ENCODE measurements around the gene TSPYL4. TPM values are rescaled to one million over a fixed set of nuclear protein-coding genes. Genes with fewer than 3 reads are reported as not detected.

The TSPYL4 gene
- total and polyA plus RNA-seq, 7 donors = 2.8 to 10.1 (median 6.5) TPM

GRCh38 chr6:116229287-116229913 is 24.5 kb downstream of the TSPYL4 start:
- DNase-seq = peak; percentile 80 to 81
- Histone ChIP-seq H3K9me3 (no peaks in the 10 kb centered on the region), H3K27me3 (ENCODE audit: insufficient read depth in 3 of 3, low read length in 2 of 3) (no peaks in the 10 kb centered on the region), H3K27ac (no peak overlapping the region), H3K4me1 (no peaks in the 10 kb centered on the region), H3K36me3 (ENCODE audit: insufficient read depth in 1 of 2, low read depth in 1 of 2) (no peaks in the 10 kb centered on the region), H3K4me3 (no peak overlapping the region)
- intact Hi-C loops (cut with DNase I) = no loop called here
- 72 to 77% (median 73%) methylated on average over 17 of the region's 17 CpGs for WGBS, 3 donors
- TF ChIP-seq, protein P1, sequence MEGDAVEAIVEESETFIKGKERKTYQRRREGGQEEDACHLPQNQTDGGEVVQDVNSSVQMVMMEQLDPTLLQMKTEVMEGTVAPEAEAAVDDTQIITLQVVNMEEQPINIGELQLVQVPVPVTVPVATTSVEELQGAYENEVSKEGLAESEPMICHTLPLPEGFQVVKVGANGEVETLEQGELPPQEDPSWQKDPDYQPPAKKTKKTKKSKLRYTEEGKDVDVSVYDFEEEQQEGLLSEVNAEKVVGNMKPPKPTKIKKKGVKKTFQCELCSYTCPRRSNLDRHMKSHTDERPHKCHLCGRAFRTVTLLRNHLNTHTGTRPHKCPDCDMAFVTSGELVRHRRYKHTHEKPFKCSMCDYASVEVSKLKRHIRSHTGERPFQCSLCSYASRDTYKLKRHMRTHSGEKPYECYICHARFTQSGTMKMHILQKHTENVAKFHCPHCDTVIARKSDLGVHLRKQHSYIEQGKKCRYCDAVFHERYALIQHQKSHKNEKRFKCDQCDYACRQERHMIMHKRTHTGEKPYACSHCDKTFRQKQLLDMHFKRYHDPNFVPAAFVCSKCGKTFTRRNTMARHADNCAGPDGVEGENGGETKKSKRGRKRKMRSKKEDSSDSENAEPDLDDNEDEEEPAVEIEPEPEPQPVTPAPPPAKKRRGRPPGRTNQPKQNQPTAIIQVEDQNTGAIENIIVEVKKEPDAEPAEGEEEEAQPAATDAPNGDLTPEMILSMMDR (IDR thresholded peaks at IDR 0.05) = no peak
- ATAC-seq = peak in 3 of 4 donors; percentile 46 to 69 (median 65)

- intact Hi-C loops (cut with DNase I) = no loop called here
- DNase-seq (no peak), ATAC-seq (no peak)
- no peaks in the 10 kb centered on the region for H3K27me3 ChIP-seq (ENCODE audit: insufficient read depth in 3 of 3, low read length in 2 of 3)
- TF ChIP-seq, protein P1 (IDR thresholded peaks at IDR 0.05) = no peak
- H3K36me3 ChIP-seq (ENCODE audit: insufficient read depth in 1 of 2, low read depth in 1 of 2) = peaks cover 0 to 30% of the 10 kb centered on the region in 2 donors
- H3K4me3 ChIP-seq = no peak overlapping the region
- no peaks in the 10 kb centered on the region for H3K9me3 ChIP-seq
- H3K4me1 ChIP-seq = no peaks in the 10 kb centered on the region
- H3K27ac ChIP-seq = no peak overlapping the region
- 89 to 91% (median 89%) methylated on average over 3 of the region's 3 CpGs for WGBS, 3 donors
Observed at GRCh38 chr6:116223355-116223754, 30.5 kb downstream of the TSPYL4 start.

- no peak overlapping the region for H3K27ac ChIP-seq
- no peaks in the 10 kb centered on the region for H3K9me3 ChIP-seq
- no peak for DNase-seq
- no peaks in the 10 kb centered on the region for H3K27me3 ChIP-seq (ENCODE audit: insufficient read depth in 3 of 3, low read length in 2 of 3)
- 92 to 98% (median 93%) methylated on average over 2 of the region's 2 CpGs for WGBS, 3 donors
- TF ChIP-seq, protein P1 (IDR thresholded peaks at IDR 0.05) = no peak
- H3K4me3 ChIP-seq = no peak overlapping the region
- no peak for ATAC-seq
- intact Hi-C loops (cut with DNase I) = no loop called here
- peaks cover 0 to 30% of the 10 kb centered on the region in 2 donors for H3K36me3 ChIP-seq (ENCODE audit: insufficient read depth in 1 of 2, low read depth in 1 of 2)
- peaks cover 5% of the 10 kb centered on the region for H3K4me1 ChIP-seq
Observed at GRCh38 chr6:116221911-116222310, 32.0 kb downstream of the TSPYL4 start.

DNA sequence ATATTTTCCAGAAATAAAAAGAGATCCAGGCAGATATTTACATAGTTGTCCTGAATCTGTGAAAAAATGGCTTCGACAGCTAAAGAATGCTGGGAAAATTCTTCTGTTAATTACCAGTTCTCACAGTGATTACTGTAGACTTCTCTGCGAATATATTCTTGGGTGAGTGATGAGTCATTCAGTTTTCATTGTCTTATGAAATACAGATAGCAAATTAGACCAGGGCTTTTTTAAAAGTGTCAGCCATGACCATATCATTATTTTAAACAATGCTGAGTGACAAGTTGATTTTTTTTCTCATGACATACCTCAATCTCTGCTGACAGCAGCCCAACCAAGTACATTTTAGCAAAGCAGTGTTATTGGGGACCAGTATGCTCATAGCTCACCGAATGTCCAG is 32.8 kb downstream of the TSPYL4 start:
- peaks cover 7% of the 10 kb centered on the region for H3K4me1 ChIP-seq
- TF ChIP-seq, protein P1 (IDR thresholded peaks at IDR 0.05) = no peak
- H3K4me3 ChIP-seq = no peak overlapping the region
- H3K27me3 ChIP-seq (ENCODE audit: insufficient read depth in 3 of 3, low read length in 2 of 3) = no peaks in the 10 kb centered on the region
- ATAC-seq (no peak), DNase-seq (no peak)
- WGBS, 3 donors = 73 to 85% (median 80%) methylated on average over 3 of the region's 3 CpGs
- H3K27ac ChIP-seq = no peak overlapping the region
- no peaks in the 10 kb centered on the region for H3K9me3 ChIP-seq
- intact Hi-C loops (cut with DNase I) = no loop called here
- peaks cover 0 to 30% of the 10 kb centered on the region in 2 donors for H3K36me3 ChIP-seq (ENCODE audit: insufficient read depth in 1 of 2, low read depth in 1 of 2)

DNA sequence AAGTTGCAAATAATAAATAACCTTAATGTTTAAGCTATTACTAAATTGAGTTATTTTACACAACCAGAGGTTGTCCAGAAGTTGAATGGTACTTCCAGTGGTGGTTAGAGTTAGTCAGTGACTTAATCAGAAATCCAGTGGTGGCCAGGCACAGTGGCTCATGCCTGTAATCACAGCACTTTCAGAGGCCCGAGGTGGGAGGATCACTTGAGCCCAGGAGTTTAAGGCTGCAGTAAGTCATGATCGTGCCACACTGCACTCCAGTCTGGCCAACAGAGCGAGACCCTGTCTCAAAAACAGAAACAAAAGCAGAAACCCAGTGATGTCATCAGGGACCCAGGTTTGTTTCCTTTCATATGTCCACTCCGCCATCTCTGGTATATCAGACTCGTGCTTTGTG is 35.0 kb downstream of the TSPYL4 start:
- no peak overlapping the region for H3K27ac ChIP-seq
- H3K36me3 ChIP-seq (ENCODE audit: insufficient read depth in 1 of 2, low read depth in 1 of 2) = peaks cover 0 to 26% of the 10 kb centered on the region in 2 donors
- peaks cover 13% of the 10 kb centered on the region for H3K4me1 ChIP-seq
- WGBS, 3 donors = 76 to 91% (median 85%) methylated on average over 5 of the region's 5 CpGs
- no peak for ATAC-seq
- H3K4me3 ChIP-seq = no peak overlapping the region
- no peaks in the 10 kb centered on the region for H3K9me3 ChIP-seq
- intact Hi-C loops (cut with DNase I) = loop anchor here in 1 of 2 donors (10.0 kb wide), 1 partner anchor 746 kb away; no protein-coding TSS in a partner anchor
- TF ChIP-seq, protein P1 (IDR thresholded peaks at IDR 0.05) = no peak
- no peaks in the 10 kb centered on the region for H3K27me3 ChIP-seq (ENCODE audit: insufficient read depth in 3 of 3, low read length in 2 of 3)
- DNase-seq = no peak

All from psoas muscle (tissue), 8 donors.